ENCODE measurements around the gene ZNF837.

DNA sequence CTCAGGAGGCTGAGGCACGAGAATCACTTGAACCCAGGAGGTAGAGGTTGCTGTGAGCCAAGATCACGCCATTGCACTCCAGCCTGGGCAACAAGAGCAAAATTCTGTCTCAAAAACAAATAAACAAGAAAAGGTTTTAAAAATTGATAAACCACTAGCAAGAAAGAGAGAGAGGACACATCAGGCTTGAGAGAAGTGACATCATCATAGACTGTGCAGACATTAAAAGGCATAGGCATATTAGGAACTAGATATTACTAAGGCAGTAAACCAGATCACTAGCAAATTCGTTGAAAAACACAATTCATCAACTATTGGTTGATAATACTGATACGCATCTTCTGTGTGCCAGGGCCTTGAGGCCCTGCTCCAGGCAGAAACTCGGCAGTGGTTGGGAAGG is 35.3 kb downstream of the ZNF837 start:
- TF ChIP-seq, protein P1, sequence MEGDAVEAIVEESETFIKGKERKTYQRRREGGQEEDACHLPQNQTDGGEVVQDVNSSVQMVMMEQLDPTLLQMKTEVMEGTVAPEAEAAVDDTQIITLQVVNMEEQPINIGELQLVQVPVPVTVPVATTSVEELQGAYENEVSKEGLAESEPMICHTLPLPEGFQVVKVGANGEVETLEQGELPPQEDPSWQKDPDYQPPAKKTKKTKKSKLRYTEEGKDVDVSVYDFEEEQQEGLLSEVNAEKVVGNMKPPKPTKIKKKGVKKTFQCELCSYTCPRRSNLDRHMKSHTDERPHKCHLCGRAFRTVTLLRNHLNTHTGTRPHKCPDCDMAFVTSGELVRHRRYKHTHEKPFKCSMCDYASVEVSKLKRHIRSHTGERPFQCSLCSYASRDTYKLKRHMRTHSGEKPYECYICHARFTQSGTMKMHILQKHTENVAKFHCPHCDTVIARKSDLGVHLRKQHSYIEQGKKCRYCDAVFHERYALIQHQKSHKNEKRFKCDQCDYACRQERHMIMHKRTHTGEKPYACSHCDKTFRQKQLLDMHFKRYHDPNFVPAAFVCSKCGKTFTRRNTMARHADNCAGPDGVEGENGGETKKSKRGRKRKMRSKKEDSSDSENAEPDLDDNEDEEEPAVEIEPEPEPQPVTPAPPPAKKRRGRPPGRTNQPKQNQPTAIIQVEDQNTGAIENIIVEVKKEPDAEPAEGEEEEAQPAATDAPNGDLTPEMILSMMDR (IDR thresholded peaks at IDR 0.05; ENCODE audit: low read length), result no peak
- no peak for TF ChIP-seq EZH2 (optimal IDR thresholded peaks at IDR 0.05; ENCODE audit: low read depth, low read length)
